HepG2 (cell line): ENCODE measurements around the gene HOXA5. TPM values are rescaled to one million over a fixed set of nuclear protein-coding genes. Genes with fewer than 3 reads are reported as not detected.

Experiments
- ATAC-seq: fragments of 200-7000 bp; cut with Tn5 transposase; 3 replicates; pipeline ENCODE4 v1.9.1; 2020; ENCODE audit warnings: mild to moderate bottlenecking, moderate library complexity
- BruUV-seq: library from RNA; stranded (reverse); fragments of 400-500 nt; replicated peaks from 2 replicates; lab custom pipeline; 2021; lab: Mats Ljungman, UMichigan
- CTCF ChIA-PET: fragments of 300-600 bp; formaldehyde crosslinking; extraction: SDS; loops from one replicate; lab custom pipeline; 2021; ENCODE audit warnings: low total read pairs, inconsistent platforms, low intra/inter-chr PET ratio; lab: Yijun Ruan, JAX
- POLR2A ChIA-PET: fragments of 350-600 bp; sonication (Branson Sonifier 250); formaldehyde crosslinking; loops from one replicate; lab custom pipeline; 2020; ENCODE audit warnings: antibody characterized with exemption, inconsistent platforms; lab: Yijun Ruan, JAX
- DNase-seq: peaks from one replicate; pipeline ENCODE4 v3.0.0-alpha.2; 2015; ENCODE audit warnings: low spot score
- FAIRE-seq: peaks from 3 replicates; lab custom pipeline; 2011; peaks lifted over from hg19 to GRCh38; lab: Jason Lieb, UNC
- H2AFZ ChIP-seq: one replicate; pipeline ENCODE4 v1.6.1; 2011; ENCODE audit warnings: low read length, inconsistent platforms
- H3K27ac ChIP-seq: fragments of 300-600 bp; 3 replicates; pipeline ENCODE4 v1.8.0; 2011; ENCODE audit warnings: mixed run types, mild to moderate bottlenecking, mixed read lengths, low read length, inconsistent platforms; ENCODE audit not compliant: insufficient read depth; ENCODE audit errors: extremely low read length
- H3K27me3 ChIP-seq, 2 experiments: fragments of 200-600 bp in 1 of 2; 2 replicates in 1 of 2; 3 replicates in 1 of 2; pipeline versions ENCODE4 v1.6.0 to v1.8.0; 2011; ENCODE audit warnings: low read length in 2 of 2, mild to moderate bottlenecking in 2 of 2, moderate library complexity in 2 of 2, inconsistent platforms in 1 of 2; ENCODE audit not compliant: insufficient read depth in 2 of 2, control insufficient read depth in 1 of 2
- H3K36me3 ChIP-seq, 2 experiments: fragments of 200-600 bp in 1 of 2; replicated peaks in 1 of 2; 2 replicates in 1 of 2; 3 replicates in 1 of 2; pipeline versions ENCODE4 v1.5.1 to v1.8.0; 2011; ENCODE audit warnings: low read length in 2 of 2, inconsistent platforms in 1 of 2; ENCODE audit not compliant: insufficient read depth in 2 of 2, control insufficient read depth in 1 of 2
- H3K4me1 ChIP-seq: 2 replicates; pipeline ENCODE4 v1.5.1; 2012; ENCODE audit warnings: low read length, inconsistent platforms; ENCODE audit not compliant: insufficient read depth
- H3K4me2 ChIP-seq: 2 replicates; pipeline ENCODE4 v1.6.0; 2011; ENCODE audit warnings: low read depth, low read length, inconsistent platforms
- H3K4me3 ChIP-seq, 3 experiments: fragments of 200-600 bp in 1 of 3; sonication (generic), shearing (Covaris generic) in 1 of 3; replicated peaks in 1 of 3; 2 replicates each; pipeline ENCODE4 v1.5.1; 2011 to 2016; ENCODE audit warnings: low read length in 3 of 3, inconsistent platforms in 2 of 3, low read depth in 2 of 3, mild to moderate bottlenecking in 2 of 3, control low read depth in 1 of 3, mixed read lengths in 1 of 3; ENCODE audit not compliant: insufficient read depth in 1 of 3
- H3K79me2 ChIP-seq: one replicate; pipeline ENCODE4 v1.6.1; 2011; ENCODE audit warnings: low read length, inconsistent platforms; ENCODE audit not compliant: insufficient read depth
- H3K9ac ChIP-seq: 2 replicates; pipeline ENCODE4 v1.6.0; 2011; ENCODE audit warnings: mild to moderate bottlenecking, low read depth, low read length, inconsistent platforms; ENCODE audit not compliant: insufficient read depth
- H3K9me3 ChIP-seq: 2 replicates; pipeline ENCODE4 v1.5.1; 2012; ENCODE audit warnings: mild to moderate bottlenecking, low read length
- H4K20me1 ChIP-seq: 2 replicates; pipeline ENCODE4 v1.6.0; 2011; ENCODE audit warnings: inconsistent platforms, mild to moderate bottlenecking, low read length, moderate library complexity; ENCODE audit not compliant: insufficient read depth
- AFF4 ChIP-seq: sonication (generic); formaldehyde crosslinking; IDR thresholded peaks from 2 replicates; pipeline ENCODE4 v1.4.0; 2020; ENCODE audit warnings: missing genetic modification reagents
- ESRRA ChIP-seq: sonication (generic); formaldehyde crosslinking; IDR thresholded peaks from 2 replicates; pipeline ENCODE4 v1.5.1; 2020; ENCODE audit warnings: mild to moderate bottlenecking, low read depth, missing genetic modification reagents
- GABPA ChIP-seq, 2 experiments: IDR thresholded peaks; 2 replicates each; pipeline ENCODE4 v1.6.1; 2011 to 2016; ENCODE audit warnings: low read depth in 2 of 2, low read length in 1 of 2, missing biosample characterization in 1 of 2, missing genetic modification characterization in 1 of 2
- JUND ChIP-seq: sonication (generic); formaldehyde crosslinking; IDR thresholded peaks from 2 replicates; pipeline ENCODE4 v1.8.0; 2022; ENCODE audit warnings: mild to moderate bottlenecking, missing genetic modification reagents
- ONECUT2 ChIP-seq: sonication (generic); formaldehyde crosslinking; IDR thresholded peaks from 2 replicates; pipeline ENCODE4 v1.4.0; 2020; ENCODE audit warnings: missing genetic modification reagents
- PHB2 ChIP-seq: fragments of 450-650 bp; IDR thresholded peaks from 2 replicates; pipeline ENCODE4 v1.6.1; 2018; ENCODE audit not compliant: partially characterized antibody
- ZNF20 ChIP-seq: sonication (generic); formaldehyde crosslinking; IDR thresholded peaks from 2 replicates; pipeline ENCODE4 v1.4.0; 2020; ENCODE audit warnings: mild to moderate bottlenecking, moderate library complexity, missing genetic modification reagents
- ZNF451 ChIP-seq: sonication (generic); formaldehyde crosslinking; IDR thresholded peaks from 2 replicates; pipeline ENCODE4 v1.5.0; 2020; ENCODE audit warnings: mild to moderate bottlenecking, missing genetic modification reagents
- ZNF780A ChIP-seq: sonication (generic); formaldehyde crosslinking; IDR thresholded peaks from 2 replicates; pipeline ENCODE4 v1.8.0; 2022; ENCODE audit warnings: mild to moderate bottlenecking, missing genetic modification reagents, moderate library complexity
- ZSCAN12 ChIP-seq: sonication (generic); formaldehyde crosslinking; IDR thresholded peaks from 2 replicates; pipeline ENCODE4 v1.9.0; 2021; ENCODE audit warnings: mild to moderate bottlenecking, missing genetic modification reagents
- WGBS: methylation state at CpG from one replicate; pipeline ENCODE4 v1.1.6; 2017; ENCODE audit warnings: low lambda C conversion rate; 5-methylcytosine and 5-hydroxymethylcytosine counted together
- in situ Hi-C: cut with HindIII; loops from 2 replicates; pipeline ENCODE4 v1.10.0; 2017; ENCODE audit warnings: low pct_unique_long_range_greater_than_20kb; ENCODE audit not compliant: extremely low pct_ligation_motif_present
- intact Hi-C: fragments of 100-400 bp; cut with micrococcal nuclease; formaldehyde crosslinking; loops from one replicate; pipeline ENCODE4 v1.10.0; 2022; ENCODE audit not compliant: unreplicated experiment
- polyA plus RNA-seq, 8 experiments: library from polyadenylated mRNA; depleted of rRNA in 3 of 8; stranded (reverse) in 7 of 8; unstranded in 1 of 8; fragments of >200 nt; fragmentation: Illumina TruSeq in 4 of 8; extraction: Trizol in 4 of 8; gene quantifications; 2 replicates each; pipeline versions ENCODE4 v1.2.1 to v1.2.3, GENCODE V29; 2011 to 2016; ENCODE audit warnings: low read depth in 4 of 8, missing spikeins in 1 of 8, mixed read lengths in 1 of 8; ENCODE audit not compliant: insufficient read depth in 1 of 8
- total RNA-seq, 5 experiments: library from RNA; depleted of rRNA; stranded (reverse); fragments of >200 nt; fragmentation: Illumina TruSeq; extraction: Trizol; gene quantifications; 2 replicates each; pipeline ENCODE4 v1.2.3, GENCODE V29; 2016; ENCODE audit warnings: low read depth in 1 of 5

The HOXA5 gene
- total and polyA plus RNA-seq, 2 of the 13 experiments (the other 11 are each of a cell fraction or from before 2014, with no cell fraction given): 3.2 to 3.6 TPM

GRCh38 chr7:27091941-27092818, 51.3 kb downstream of the HOXA5 start:
- CTCF ChIA-PET: no interaction called here
- in situ Hi-C loops: no loop called here
- H3K4me1 ChIP-seq: peaks cover 20% of the 10 kb centered on the region
- no TSS peak for BruUV-seq
- peaks cover 2 to 19% of the 10 kb centered on the region in 2 experiments; a peak in 2 of 5 replicates for H3K27me3 ChIP-seq
- no peaks in the 10 kb centered on the region for H3K36me3 ChIP-seq
- DNase-seq (no peak), FAIRE-seq (no peak), ATAC-seq (no peak)
- H3K4me2 ChIP-seq: no peak overlapping the region
- no peaks in the 10 kb centered on the region for H4K20me1 ChIP-seq
- WGBS: 35% methylated on average over 9 of the region's 9 CpGs
- H3K27ac ChIP-seq: no peak overlapping the region
- no peak overlapping the region for H3K4me3 ChIP-seq
- H3K9ac ChIP-seq: no peak overlapping the region
- intact Hi-C loops: no loop called here
- H3K79me2 ChIP-seq: no peaks in the 10 kb centered on the region
- H3K9me3 ChIP-seq: no peaks in the 10 kb centered on the region
- no peak overlapping the region for H2AFZ ChIP-seq
- no peak for TF ChIP-seq PHB2
- no peak for TF ChIP-seq ESRRA
- TF ChIP-seq AFF4 (CRISPR knock-in tag): no peak
- no peak for TF ChIP-seq ZNF20 (CRISPR knock-in tag)
- TF ChIP-seq GABPA (IDR thresholded peaks at IDR 0.05; ENCODE audit: low read depth, low read length): no peak
- no peak for TF ChIP-seq GABPA (CRISPR knock-in tag; IDR thresholded peaks at IDR 0.05; ENCODE audit: low read depth)
- no peak for TF ChIP-seq JUND (CRISPR knock-in tag)
- no peak for TF ChIP-seq ZNF780A
- TF ChIP-seq ZSCAN12: no peak
- TF ChIP-seq ONECUT2: no peak
- TF ChIP-seq ZNF451 (CRISPR knock-in tag): no peak
- TF ChIP-seq, all 625 proteins: peak for 0
- POLR2A ChIA-PET: interaction anchor here (1.0 to 1.2 kb wide), 2 partner anchors 30 kb away, joined by 3 to 5 read pairs; no protein-coding TSS in a partner anchor
